GM21515 (cell line): ENCODE measurements around the gene MYO3B.
"Not testable (repeated sequence)": the region's sequence is repeated elsewhere in the genome, so short reads cannot be mapped to it uniquely, and the experiment has no call there.

Experiments used
- ATAC-seq: cut with Tn5 transposase; IDR thresholded peaks from one replicate; pipeline ENCODE4 v1.9.1; 2021; ENCODE audit not compliant: unreplicated experiment

The MYO3B gene

DNA sequence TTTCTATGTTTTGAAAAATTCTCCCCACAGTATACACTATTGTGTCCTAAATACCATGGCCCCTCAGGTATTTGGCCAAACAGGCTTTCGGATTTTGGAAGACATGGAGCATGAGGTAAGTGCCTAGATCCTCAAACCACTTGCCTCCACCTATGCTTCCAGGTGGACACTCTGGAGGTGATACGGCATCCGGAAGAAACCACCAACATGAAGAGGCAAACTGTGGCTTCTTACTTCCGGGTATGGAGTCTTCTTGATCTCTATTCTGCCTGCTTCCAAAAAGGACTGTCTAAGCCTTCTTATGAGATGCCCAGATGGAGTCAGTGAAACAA is 285.2 kb downstream of the MYO3B start:
- no peak for ATAC-seq

DNA sequence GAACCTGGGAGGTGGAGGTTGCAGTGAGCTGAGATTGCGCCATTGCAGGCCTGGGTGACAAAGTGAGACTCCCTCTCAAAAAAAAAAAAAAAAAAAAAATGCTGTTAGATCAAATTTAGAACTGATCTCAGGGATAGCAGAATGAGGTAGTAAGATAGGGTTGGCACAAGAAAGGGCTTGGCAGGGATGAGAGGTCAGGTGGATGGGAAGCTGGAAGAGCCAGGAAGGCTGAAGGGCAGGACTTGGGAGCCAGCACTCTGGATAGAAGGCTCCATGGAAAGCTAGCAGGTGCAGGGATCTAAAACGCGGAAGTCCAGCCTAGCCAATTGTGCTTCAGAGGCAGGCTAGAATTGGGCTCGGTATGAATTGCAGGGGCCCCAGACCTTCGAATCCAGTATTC is 286.3 kb downstream of the MYO3B start:
- no peak for ATAC-seq

DNA sequence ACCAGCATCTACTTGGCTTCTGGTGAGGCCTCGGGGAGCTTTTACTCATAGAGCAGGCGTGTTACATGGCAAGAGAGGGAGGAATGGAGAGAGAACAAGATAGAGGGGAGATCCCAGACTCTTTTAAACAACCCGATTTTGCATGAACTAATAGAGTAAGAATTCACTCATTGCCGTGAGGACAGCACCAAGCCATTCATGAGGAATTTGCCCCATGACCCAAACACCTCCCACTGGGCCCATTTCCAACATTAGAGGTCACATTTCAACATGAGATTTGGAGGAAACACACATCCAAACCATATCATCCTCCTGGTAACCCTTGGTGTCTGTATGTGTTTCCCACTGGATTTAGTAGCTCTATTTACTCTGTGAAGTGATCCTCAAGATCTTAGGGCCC is 287.3 kb downstream of the MYO3B start:
- no peak for ATAC-seq

- no peak for ATAC-seq
Observed at GRCh38 chr2:170466632-170467031, 288.7 kb downstream of the MYO3B start.

- ATAC-seq: no peak
Observed at GRCh38 chr2:170467568-170468422, 289.8 kb downstream of the MYO3B start.

GRCh38 chr2:170468557-170468956 is 290.6 kb downstream of the MYO3B start:
- no peak for ATAC-seq

DNA sequence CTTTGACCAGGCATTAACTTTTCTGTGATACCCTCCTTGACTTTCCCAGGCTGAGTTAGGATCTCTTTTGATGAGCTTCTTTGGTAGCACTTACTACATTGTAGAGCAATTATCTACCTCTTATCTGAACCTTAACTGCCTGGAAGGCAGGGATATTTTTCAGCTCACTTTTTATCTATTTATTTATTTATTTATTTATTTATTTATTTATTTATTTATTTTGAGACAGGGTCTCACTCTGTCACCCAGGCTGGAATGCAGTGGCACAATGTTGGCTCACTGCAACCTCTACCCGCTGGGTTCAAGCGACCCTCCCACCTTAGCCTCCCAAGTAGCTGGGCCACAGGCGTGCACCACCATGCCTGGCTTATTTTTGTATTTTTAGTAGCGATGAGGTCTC is 294.6 kb downstream of the MYO3B start:
- not testable (repeated sequence) for ATAC-seq

- ATAC-seq: no peak
Observed at GRCh38 chr2:170475878-170476277, 297.9 kb downstream of the MYO3B start.

GRCh38 chr2:170477630-170478029 is 299.7 kb downstream of the MYO3B start:
- ATAC-seq: no peak

- ATAC-seq: no peak
Observed at GRCh38 chr2:170481201-170481600, 303.3 kb downstream of the MYO3B start.

DNA sequence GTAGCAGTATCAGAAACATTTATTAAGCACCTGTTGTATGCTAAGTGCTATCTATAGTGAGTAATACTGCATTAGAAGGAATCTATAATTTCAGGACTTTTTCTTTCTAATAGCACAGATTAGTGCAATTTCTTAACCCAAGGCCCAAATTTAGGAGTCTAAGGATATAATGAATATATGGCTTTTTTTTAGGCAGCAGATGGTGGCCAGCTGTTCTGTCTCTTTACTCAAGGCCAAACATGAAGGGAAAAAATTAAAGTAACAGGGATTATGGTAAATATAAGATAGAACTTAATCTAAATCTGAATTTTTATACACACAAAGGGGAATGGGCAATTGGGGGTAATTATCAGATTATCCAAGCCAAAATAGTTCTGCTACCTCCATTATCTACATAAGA is 306.6 kb downstream of the MYO3B start:
- ATAC-seq: no peak

DNA sequence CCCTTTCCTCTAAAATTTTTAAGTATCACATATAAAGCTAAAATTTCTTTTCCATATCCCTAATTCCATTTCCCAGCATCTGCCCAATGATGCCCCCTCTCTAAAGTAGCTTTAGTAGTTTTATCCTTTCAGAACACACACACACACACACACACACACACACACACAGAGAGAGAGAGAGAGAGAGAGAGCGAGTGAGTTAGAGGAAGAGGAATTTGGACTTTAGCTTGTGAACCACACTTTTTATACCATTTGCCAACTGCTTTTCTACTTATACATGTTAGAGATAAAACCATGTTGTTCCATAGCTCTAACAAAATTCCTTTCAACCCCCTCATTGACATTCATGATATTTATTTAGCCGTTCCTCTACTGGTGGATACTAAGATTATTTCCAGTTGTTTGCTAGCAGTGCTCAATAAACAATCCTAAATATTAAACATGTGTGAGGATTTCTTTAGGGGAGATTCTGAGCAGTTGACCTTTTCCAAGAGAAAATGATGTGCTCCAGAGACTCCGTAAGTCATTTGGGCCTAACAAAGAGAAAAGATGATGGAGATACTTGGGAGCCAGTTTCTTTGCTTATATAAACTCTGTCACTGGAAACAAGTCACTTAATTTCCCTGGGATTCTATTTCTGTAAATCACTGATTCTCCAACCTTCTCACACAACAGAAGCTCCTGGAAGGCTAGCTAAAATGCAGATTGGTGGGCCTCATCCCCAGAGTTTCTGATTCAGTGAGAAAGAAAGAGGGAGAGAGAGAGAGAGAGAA is 307.5 kb downstream of the MYO3B start:
- no peak for ATAC-seq

- ATAC-seq: no peak
Observed at GRCh38 chr2:170486730-170487129, 308.8 kb downstream of the MYO3B start.

DNA sequence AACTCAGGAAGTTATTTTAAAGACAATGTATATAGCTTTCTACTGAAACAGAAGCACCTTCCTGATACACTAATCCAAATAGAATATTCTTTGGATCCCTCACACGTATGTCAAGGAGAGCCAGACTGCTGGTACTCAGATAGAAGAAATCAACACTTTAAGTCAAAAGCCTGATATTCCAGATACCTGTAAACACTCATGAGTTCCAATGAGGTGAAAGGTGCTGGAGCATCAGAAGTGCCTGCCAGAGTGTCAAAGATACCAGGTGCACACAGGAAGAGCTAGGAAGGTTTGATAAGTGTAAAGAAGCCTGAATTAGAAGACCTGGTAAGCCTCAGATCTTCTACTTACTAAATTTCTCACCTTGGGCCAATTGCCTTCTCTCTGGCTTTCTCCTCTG is 310.9 kb downstream of the MYO3B start:
- ATAC-seq: no peak

- no peak for ATAC-seq
Observed at GRCh38 chr2:170492010-170492409, 314.1 kb downstream of the MYO3B start.

DNA sequence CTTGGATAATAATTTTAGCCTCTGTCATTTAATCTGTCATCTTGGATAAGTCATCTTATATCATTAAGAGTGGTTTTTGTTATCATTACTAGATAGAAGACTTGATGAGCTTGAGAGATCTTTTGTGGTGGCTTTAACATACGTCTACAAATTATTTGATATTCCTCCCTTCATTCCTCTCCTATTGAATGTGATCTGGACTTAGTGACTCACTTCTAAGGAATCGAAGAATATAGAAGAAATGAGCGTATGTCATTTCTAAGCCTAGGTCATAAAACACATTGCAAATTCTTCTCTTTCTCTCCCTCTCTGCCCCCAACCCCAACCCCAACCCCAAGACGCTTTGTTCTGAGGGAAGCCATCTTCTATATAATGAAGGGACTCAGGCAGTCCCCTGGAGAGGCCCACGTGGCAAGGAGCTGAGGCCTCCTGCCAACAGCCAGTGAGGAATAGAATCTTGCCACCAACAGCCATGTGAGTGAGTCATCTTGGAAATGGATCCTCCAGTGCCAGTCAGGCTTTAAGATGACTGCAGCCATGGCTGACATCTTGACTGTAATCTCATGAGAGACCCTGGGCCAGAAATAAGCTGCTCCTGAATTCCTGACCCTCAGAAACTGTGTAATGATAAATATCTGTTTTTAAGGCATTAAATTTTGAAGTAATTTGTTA is 315.6 kb downstream of the MYO3B start:
- no peak for ATAC-seq

GRCh38 chr2:170495896-170496295 is 317.9 kb downstream of the MYO3B start:
- no peak for ATAC-seq

GRCh38 chr2:170498619-170499018 is 320.7 kb downstream of the MYO3B start:
- ATAC-seq: no peak

GRCh38 chr2:170500104-170500503 is 322.2 kb downstream of the MYO3B start:
- ATAC-seq: no peak

DNA sequence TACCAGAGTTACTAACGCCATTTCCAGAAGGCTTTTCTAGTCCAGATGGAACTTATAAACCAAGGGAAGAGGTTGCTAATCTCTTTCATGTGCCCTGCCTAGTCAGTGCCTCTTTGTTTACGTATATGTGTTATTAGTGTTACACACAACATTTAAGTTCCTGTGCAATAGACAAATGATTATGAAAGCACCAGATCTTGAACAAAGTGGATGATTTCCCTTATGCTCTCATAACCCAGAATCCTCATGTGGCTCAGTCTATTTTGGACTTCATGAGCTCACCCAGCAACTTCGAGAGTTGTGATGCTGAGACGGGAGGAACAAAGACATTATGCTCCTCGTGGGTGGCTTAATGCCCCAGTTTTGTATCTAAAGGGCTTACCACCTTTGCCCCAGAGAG is 322.8 kb downstream of the MYO3B start:
- ATAC-seq: no peak

DNA sequence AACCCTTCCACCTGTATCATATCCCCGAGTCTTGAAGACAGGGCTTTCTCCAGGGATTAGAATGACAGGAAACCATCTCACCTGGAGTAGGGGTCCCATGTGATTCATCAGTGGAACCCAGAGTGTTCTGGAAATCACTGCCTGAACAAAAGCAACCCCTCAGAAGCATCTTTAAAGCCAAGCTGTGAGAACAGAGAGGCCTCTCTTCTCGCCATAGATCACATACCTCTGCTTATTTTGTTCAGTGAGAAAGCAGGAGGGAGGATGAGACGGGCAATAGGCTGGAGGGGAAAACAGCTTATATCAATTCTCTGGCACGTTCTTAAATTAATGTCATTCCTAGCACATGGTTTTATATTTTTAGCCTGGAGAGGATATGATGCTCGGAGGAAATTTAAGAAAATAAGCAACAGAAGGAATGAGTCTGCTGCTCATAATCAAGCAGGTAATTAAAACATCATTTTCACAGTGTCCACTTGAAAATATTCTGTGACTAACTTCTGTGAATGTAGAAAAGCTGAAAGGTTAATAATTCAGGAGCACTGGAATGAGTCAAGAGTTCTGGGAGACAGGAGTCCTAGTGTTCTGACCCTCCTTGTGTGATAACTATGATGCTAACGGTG is 323.6 kb downstream of the MYO3B start:
- ATAC-seq: no peak
